Testis (tissue), 3 donors: ENCODE measurements around the gene ITLN2. TPM values are rescaled to one million over a fixed set of nuclear protein-coding genes. Genes with fewer than 3 reads are reported as not detected.
A peak's percentile ranks its signal among the peaks of the same experiment; 100 is the strongest.
"Not testable (repeated sequence)": the region's sequence is repeated elsewhere in the genome, so short reads cannot be mapped to it uniquely, and the experiment has no call there.

Experiments
- DNase-seq: peaks from one replicate; pipeline ENCODE4 v3.0.0-alpha.2; 2019
- H3K27ac ChIP-seq, 2 donors: fragments of 200-600 bp; sonication (generic); one replicate each; pipeline ENCODE4 v1.5.1; 2019
- H3K27me3 ChIP-seq: fragments of 200-600 bp; sonication (generic); one replicate; pipeline ENCODE4 v1.5.1; 2019
- H3K36me3 ChIP-seq: fragments of 200-600 bp; sonication (generic); one replicate; pipeline ENCODE4 v1.5.1; 2017; ENCODE audit warnings: low read depth; ENCODE audit errors: missing control alignments
- H3K4me1 ChIP-seq: fragments of 200-600 bp; sonication (generic); one replicate; pipeline ENCODE4 v1.5.1; 2019
- H3K4me3 ChIP-seq, 2 donors: fragments of 200-600 bp; sonication (generic); one replicate each; pipeline ENCODE4 v1.5.1; 2017 to 2019
- H3K9me3 ChIP-seq: fragments of 200-600 bp; sonication (generic); one replicate; pipeline ENCODE4 v1.5.1; 2017
- POLR2A ChIP-seq: fragments of 450-650 bp; IDR thresholded peaks from one replicate; pipeline ENCODE4 v1.6.1; 2017; ENCODE audit warnings: antibody characterized with exemption, mild to moderate bottlenecking, moderate library complexity
- WGBS, 2 donors: methylation state at CpG; one replicate each; pipeline ENCODE4 v1.1.5; 2018; 5-methylcytosine and 5-hydroxymethylcytosine counted together
- intact Hi-C: fragments of 100-400 bp; cut with DNase I; formaldehyde crosslinking; loops from one replicate; pipeline ENCODE4 v1.15.1; 2023; ENCODE audit warnings: low total_unique reads
- polyA plus RNA-seq: library from polyadenylated mRNA; stranded (reverse); fragments of 350-450 nt; fragmentation: Illumina TruSeq; extraction: RNeasy Lipid Tissue Mini Kit (QIAGEN cat#74804); gene quantifications from one replicate; pipeline ENCODE4 v1.2.3, GENCODE V29; 2014; ENCODE audit warnings: low read depth, low replicate concordance; ENCODE audit not compliant: insufficient read depth
- total RNA-seq, 2 donors: library from RNA; depleted of rRNA; stranded (reverse); fragments of >200 nt; gene quantifications; one replicate each; pipeline ENCODE4 v1.2.3, GENCODE V29; 2016
- TF ChIP-seq, protein P1 (sequence below), 3 experiments: fragments of 450-650 bp in 2 of 3; fragments of 200-600 bp in 1 of 3; sonication (generic) in 1 of 3; IDR thresholded peaks; one replicate each; pipeline ENCODE4 v1.5.1; 2016 to 2019; ENCODE audit warnings: antibody characterized with exemption in 3 of 3, mild to moderate bottlenecking in 2 of 3, moderate library complexity in 1 of 3

Gene ITLN2
- total and polyA plus RNA-seq, 3 donors from 2014 or later: 1.5 to 6.4 TPM; not detected in 1

DNA sequence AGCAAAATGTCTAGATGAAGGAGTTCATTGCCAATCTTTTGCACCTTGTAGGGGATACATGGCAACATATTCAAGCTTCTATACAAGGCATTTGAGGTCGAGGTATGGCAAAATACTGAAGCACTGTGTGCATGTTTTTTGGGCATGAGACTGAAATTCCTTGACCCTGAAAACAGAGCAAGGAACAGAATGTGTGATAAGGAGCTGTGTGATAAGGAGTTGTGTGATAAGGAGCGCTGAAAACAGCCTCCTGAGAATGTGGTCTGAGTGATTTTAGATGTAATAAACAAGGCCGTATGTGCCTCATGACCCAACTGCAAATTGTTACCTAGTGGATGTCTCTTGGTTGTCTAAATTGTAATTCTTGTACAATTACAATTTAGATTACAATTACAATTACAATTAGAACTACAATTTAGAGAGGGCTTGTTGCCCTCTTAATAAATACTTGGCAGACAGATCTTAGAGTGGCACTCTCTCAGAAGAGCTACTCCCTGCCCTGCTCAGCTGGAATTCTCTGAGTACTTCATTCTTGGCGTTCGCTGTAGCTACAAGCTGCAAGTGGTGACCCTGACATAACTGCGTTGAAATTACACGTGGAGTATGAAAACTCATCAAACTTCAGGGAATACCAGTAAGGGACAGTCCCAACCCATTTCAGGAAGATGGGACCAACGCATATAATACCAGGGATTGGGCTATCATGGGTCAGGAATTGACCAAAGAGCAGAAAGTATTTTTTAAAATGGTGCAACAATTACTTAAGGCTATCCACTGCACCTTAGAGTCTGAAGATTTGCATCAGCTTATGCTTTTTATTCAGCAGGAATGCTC is 49.6 kb downstream of the ITLN2 start:
- WGBS, 2 donors: 36 to 47% methylated on average over 8 of the region's 8 CpGs
- no peaks in the 10 kb centered on the region for H3K27me3 ChIP-seq
- no peak for TF ChIP-seq POLR2A
- TF ChIP-seq, protein P1, sequence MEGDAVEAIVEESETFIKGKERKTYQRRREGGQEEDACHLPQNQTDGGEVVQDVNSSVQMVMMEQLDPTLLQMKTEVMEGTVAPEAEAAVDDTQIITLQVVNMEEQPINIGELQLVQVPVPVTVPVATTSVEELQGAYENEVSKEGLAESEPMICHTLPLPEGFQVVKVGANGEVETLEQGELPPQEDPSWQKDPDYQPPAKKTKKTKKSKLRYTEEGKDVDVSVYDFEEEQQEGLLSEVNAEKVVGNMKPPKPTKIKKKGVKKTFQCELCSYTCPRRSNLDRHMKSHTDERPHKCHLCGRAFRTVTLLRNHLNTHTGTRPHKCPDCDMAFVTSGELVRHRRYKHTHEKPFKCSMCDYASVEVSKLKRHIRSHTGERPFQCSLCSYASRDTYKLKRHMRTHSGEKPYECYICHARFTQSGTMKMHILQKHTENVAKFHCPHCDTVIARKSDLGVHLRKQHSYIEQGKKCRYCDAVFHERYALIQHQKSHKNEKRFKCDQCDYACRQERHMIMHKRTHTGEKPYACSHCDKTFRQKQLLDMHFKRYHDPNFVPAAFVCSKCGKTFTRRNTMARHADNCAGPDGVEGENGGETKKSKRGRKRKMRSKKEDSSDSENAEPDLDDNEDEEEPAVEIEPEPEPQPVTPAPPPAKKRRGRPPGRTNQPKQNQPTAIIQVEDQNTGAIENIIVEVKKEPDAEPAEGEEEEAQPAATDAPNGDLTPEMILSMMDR (IDR thresholded peaks at IDR 0.05): no peak
- intact Hi-C loops: no loop called here
- H3K27ac ChIP-seq: peak overlapping the region; percentile 64 to 66
- H3K4me1 ChIP-seq: peaks cover 42% of the 10 kb centered on the region
- no peaks in the 10 kb centered on the region for H3K36me3 ChIP-seq
- no peak overlapping the region for H3K4me3 ChIP-seq
- DNase-seq: peak; percentile 50
- no peaks in the 10 kb centered on the region for H3K9me3 ChIP-seq

DNA sequence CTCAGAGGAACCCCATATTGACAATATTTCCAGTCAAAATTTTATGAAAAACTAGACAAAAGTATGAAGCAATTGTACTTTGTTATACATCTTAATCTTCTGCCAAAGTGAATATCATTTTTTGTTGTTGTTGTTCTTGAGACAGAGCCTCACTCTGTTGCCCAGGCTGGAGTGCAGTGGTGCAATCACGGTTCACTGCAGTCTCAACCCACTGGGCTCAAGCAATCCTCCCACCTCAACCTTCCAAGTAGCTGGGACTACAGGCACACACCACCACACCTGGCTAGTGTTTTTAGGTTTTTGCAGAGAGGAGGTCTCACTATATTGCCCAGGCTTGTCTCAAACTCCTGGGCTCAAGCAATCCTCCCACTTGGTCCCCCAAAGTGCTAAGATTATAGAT is 52.4 kb downstream of the ITLN2 start:
- 40 to 50% methylated on average over 1 of the region's 1 CpG for WGBS, 2 donors
- H3K27me3 ChIP-seq, DNase-seq, H3K36me3 ChIP-seq, H3K4me3 ChIP-seq, H3K27ac ChIP-seq, intact Hi-C loops, H3K9me3 ChIP-seq: not testable (repeated sequence)
- H3K4me1 ChIP-seq: peaks cover 31% of the 10 kb centered on the region

DNA sequence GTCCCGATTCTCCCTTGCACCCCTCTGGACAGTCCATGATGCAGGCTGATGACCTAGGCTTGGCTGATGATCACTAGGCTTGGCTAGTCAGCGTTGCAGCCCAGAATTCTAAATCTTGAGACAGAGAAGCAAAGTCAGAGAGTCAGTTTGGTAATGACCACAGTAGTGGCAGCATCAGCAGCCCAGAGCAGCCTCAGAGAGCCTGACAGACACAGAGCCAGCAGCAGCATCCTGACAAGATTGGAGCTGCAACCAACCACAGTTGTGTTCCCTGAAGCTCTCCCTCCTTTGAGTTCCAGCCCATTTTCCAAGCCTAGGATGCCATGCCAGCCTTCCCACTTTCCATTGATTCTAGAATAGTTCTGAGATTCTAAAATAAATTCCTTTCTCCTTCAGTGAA is 52.8 kb downstream of the ITLN2 start:
- intact Hi-C loops: no loop called here
- TF ChIP-seq, protein P1 (IDR thresholded peaks at IDR 0.05): no peak
- no peak for TF ChIP-seq POLR2A
- DNase-seq: no peak
- Histone ChIP-seq H3K4me3 (no peak overlapping the region), H3K9me3 (no peaks in the 10 kb centered on the region), H3K4me1 (peaks cover 26% of the 10 kb centered on the region), H3K27ac (no peak overlapping the region), H3K27me3 (no peaks in the 10 kb centered on the region), H3K36me3 (no peaks in the 10 kb centered on the region)
- WGBS, 2 donors: 82 to 100% methylated on average over 2 of the region's 2 CpGs

DNA sequence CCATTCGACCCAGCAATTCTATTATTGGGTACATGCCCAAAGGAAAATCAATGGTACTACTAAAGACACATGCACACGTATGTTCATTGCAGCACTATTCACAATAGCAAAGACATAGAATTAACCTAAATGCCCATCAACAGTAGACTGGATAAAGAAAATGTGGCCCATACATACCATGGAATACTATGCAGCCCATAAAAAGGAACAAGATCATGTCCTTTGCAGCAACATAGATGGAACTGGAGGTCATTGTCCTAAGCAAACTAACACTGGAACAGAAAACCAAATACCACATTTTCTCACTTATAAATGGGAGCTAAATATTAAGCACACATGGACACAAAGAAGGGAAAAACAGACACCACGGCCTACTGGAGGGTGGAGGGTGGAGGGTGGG is 53.9 kb downstream of the ITLN2 start:
- WGBS, 2 donors: 68 to 79% methylated on average over 3 of the region's 3 CpGs
- intact Hi-C loops, H3K27ac ChIP-seq, DNase-seq, H3K36me3 ChIP-seq, H3K9me3 ChIP-seq, H3K27me3 ChIP-seq, H3K4me3 ChIP-seq: not testable (repeated sequence)
- peaks cover 18% of the 10 kb centered on the region for H3K4me1 ChIP-seq

Other genes with a start within 250 kb of the ITLN2 start
- gene CD48, start 243.0 kb downstream of the ITLN2 start, total RNA-seq: 1 to 10 TPM in 1 of 2 donors, under 1 TPM in 1; 0.63 to 1.4 TPM
- 6.1 TPM for gene CD48, start 243.0 kb downstream of the ITLN2 start, polyA plus RNA-seq
- under 1 TPM in 1 of 2 donors, not detected in 1; 0.68 TPM for gene SLAMF7, start 215.6 kb downstream of the ITLN2 start, total RNA-seq
- 5.1 TPM for gene SLAMF7, start 215.6 kb downstream of the ITLN2 start, polyA plus RNA-seq
- under 1 TPM in 1 of 2 donors, not detected in 1; 0.68 TPM for gene LY9, start 158.6 kb downstream of the ITLN2 start, total RNA-seq
- gene LY9, start 158.6 kb downstream of the ITLN2 start, polyA plus RNA-seq: 0.71 TPM
- gene CD244, start 91.9 kb downstream of the ITLN2 start, total RNA-seq: 1 to 10 TPM; 1.4 to 2.3 TPM
- 2.4 TPM for gene CD244, start 91.9 kb downstream of the ITLN2 start, polyA plus RNA-seq
- gene ITLN1, start 69.6 kb downstream of the ITLN2 start, total RNA-seq: 1 to 10 TPM; 2.3 to 8.8 TPM
- 45.8 TPM for gene ITLN1, start 69.6 kb downstream of the ITLN2 start, polyA plus RNA-seq
- gene F11R, start 66.3 kb upstream of the ITLN2 start, total RNA-seq: 10 to 100 TPM; 34.5 to 38.3 TPM
- gene F11R, start 66.3 kb upstream of the ITLN2 start, polyA plus RNA-seq: 54.0 TPM
- gene TSTD1, start 84.2 kb upstream of the ITLN2 start, total RNA-seq: 100 to 1,000 TPM; 100 to 103 TPM
- gene TSTD1, start 84.2 kb upstream of the ITLN2 start, polyA plus RNA-seq: 52.2 TPM
- 10 to 100 TPM; 50.8 to 61.9 TPM for gene USF1, start 91.2 kb upstream of the ITLN2 start, total RNA-seq
- 38.8 TPM for gene USF1, start 91.2 kb upstream of the ITLN2 start, polyA plus RNA-seq
- 1 to 10 TPM in 1 of 2 donors, under 1 TPM in 1; 0.79 to 1.6 TPM for gene ARHGAP30, start 115.1 kb upstream of the ITLN2 start, total RNA-seq
- 5.4 TPM for gene ARHGAP30, start 115.1 kb upstream of the ITLN2 start, polyA plus RNA-seq
- gene NECTIN4, start 134.7 kb upstream of the ITLN2 start, total RNA-seq: 1 to 10 TPM in 1 of 2 donors, under 1 TPM in 1; 0.63 to 1.2 TPM
- gene NECTIN4, start 134.7 kb upstream of the ITLN2 start, polyA plus RNA-seq: 1.3 TPM
- gene KLHDC9, start 143.6 kb upstream of the ITLN2 start, total RNA-seq: 10 to 100 TPM; 55.8 to 57.2 TPM
- gene KLHDC9, start 143.6 kb upstream of the ITLN2 start, polyA plus RNA-seq: 144 TPM
- gene PFDN2, start 163.2 kb upstream of the ITLN2 start, total RNA-seq: 10 to 100 TPM; 76.8 to 88.6 TPM
- 96.3 TPM for gene PFDN2, start 163.2 kb upstream of the ITLN2 start, polyA plus RNA-seq
- gene NIT1, start 163.3 kb upstream of the ITLN2 start, total RNA-seq: 10 to 100 TPM; 44.8 to 51.1 TPM
- 51.1 TPM for gene NIT1, start 163.3 kb upstream of the ITLN2 start, polyA plus RNA-seq
- 10 to 100 TPM; 53.8 to 54.0 TPM for gene DEDD, start 177.9 kb upstream of the ITLN2 start, total RNA-seq
- 92.7 TPM for gene DEDD, start 177.9 kb upstream of the ITLN2 start, polyA plus RNA-seq
- 10 to 100 TPM; 36.9 to 68.3 TPM for gene UFC1, start 199.2 kb upstream of the ITLN2 start, total RNA-seq
- gene UFC1, start 199.2 kb upstream of the ITLN2 start, polyA plus RNA-seq: 129 TPM
- gene USP21, start 204.7 kb upstream of the ITLN2 start, total RNA-seq: 10 to 100 TPM; 49.5 to 51.2 TPM
- gene USP21, start 204.7 kb upstream of the ITLN2 start, polyA plus RNA-seq: 45.6 TPM
- 10 to 100 TPM; 19.5 to 24.8 TPM for gene PPOX, start 211.6 kb upstream of the ITLN2 start, total RNA-seq
- gene PPOX, start 211.6 kb upstream of the ITLN2 start, polyA plus RNA-seq: 20.5 TPM
- gene B4GALT3, start 222.7 kb upstream of the ITLN2 start, total RNA-seq: 10 to 100 TPM; 46.3 to 62.2 TPM
- gene B4GALT3, start 222.7 kb upstream of the ITLN2 start, polyA plus RNA-seq: 56.2 TPM
- 1 to 10 TPM; 2.4 to 3.2 TPM for gene ADAMTS4, start 244.2 kb upstream of the ITLN2 start, total RNA-seq
- 2.7 TPM for gene ADAMTS4, start 244.2 kb upstream of the ITLN2 start, polyA plus RNA-seq
- gene NDUFS2, start 247.6 kb upstream of the ITLN2 start, total RNA-seq: 100 to 1,000 TPM; 117 to 129 TPM
- 82.9 TPM for gene NDUFS2, start 247.6 kb upstream of the ITLN2 start, polyA plus RNA-seq